GM23248 (cell line): Measurements from ENCODE around the gene COP1.

Source experiments
- EZH2 ChIP-seq: fragments of 200-600 bp; sonication (generic); IDR thresholded peaks from 2 replicates; pipeline ENCODE4 v1.6.1; 2018; ENCODE audit warnings: antibody characterized with exemption, mild to moderate bottlenecking; ENCODE audit not compliant: insufficient read depth, poor library complexity, severe bottlenecking
- EZH2phosphoT487 ChIP-seq: fragments of 200-600 bp; sonication (generic); IDR thresholded peaks from 2 replicates; pipeline ENCODE4 v1.6.1; 2018; ENCODE audit warnings: antibody characterized with exemption, moderate library complexity, mild to moderate bottlenecking, low read depth; ENCODE audit not compliant: insufficient read depth

DNA sequence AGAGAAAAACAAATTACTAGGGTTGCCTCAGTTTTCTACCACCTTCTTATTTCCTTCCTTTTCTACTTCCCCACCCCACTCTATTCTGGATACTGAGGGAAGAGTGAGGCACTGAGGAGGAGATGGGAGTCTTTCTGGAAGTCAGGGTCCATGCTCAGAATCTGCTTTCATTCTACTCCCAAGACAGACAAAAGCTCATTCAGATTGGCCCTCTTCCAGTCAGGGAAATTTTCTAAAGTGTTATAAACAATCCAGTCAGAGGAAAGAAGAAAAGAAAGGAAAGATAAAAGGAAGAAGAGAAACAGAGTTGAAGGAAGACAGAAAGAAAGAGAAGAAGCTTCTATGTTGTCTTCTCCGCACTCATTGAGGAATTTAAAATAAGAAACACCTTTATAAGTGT lies 228.6 kb downstream of the COP1 start:
- TF ChIP-seq EZH2 (no peak), EZH2phosphoT487 (no peak)
